ENCODE measurements around the gene SOS1. TPM values are rescaled to one million over a fixed set of nuclear protein-coding genes. Genes with fewer than 3 reads are reported as not detected.

Gene SOS1
- total and polyA plus RNA-seq, 2 donors (not counting 1 experiment from before 2014, with no cell fraction given): 18.2 to 58.1 TPM

GRCh38 chr2:38960609-38961320 lies 160.1 kb downstream of the SOS1 start:
- H3K27me3 Mint-ChIP-seq: peaks cover 31% of the 10 kb centered on the region
- H3K4me3 ChIP-seq (ENCODE audit: control extremely low read depth in 1 of 5, extremely low read depth in 1 of 5, insufficient read depth in 1 of 5, low read depth in 2 of 5, low read length in 4 of 5): peak overlapping the region in 3 of 5 experiments; percentile 31 to 48 (median 46)
- DNase-seq: no peak
- H4K20me1 ChIP-seq (ENCODE audit: control insufficient read depth, insufficient read depth, low read length, poor library complexity, severe bottlenecking): no peaks in the 10 kb centered on the region
- no peaks in the 10 kb centered on the region for H3K36me3 ChIP-seq (replicated peaks in 1 of 2; ENCODE audit: control extremely low read depth in 1 of 2, control insufficient read depth in 1 of 2, extremely low read depth in 1 of 2, insufficient read depth in 2 of 2, low read length in 1 of 2)
- peaks cover 0 to 6% (median 0%) of the 10 kb centered on the region in 3 donors for H3K9me3 ChIP-seq (ENCODE audit: control extremely low read depth in 1 of 3, control insufficient read depth in 2 of 3, insufficient read depth in 1 of 3, low read length in 2 of 3)
- WGBS (ENCODE audit: insufficient coverage): 70% methylated on average over 27 of the region's 34 CpGs
- no peak overlapping the region for H3K27ac ChIP-seq (ENCODE audit: low read length in 2 of 2)
- CTCF ChIA-PET: interaction anchor here (1.6 to 2.3 kb wide), 2 partner anchors 13 to 14 kb away, joined by 5 to 7 read pairs; no protein-coding TSS in a partner anchor
- peak overlapping the region; percentile 83 for H3K4me2 ChIP-seq (replicated peaks; ENCODE audit: low read depth, low read length, poor library complexity, severe bottlenecking)
- peak overlapping the region; percentile 39 for H3K9ac ChIP-seq (ENCODE audit: low read length)
- H3K27ac Mint-ChIP-seq: no peak overlapping the region
- no peak for TF ChIP-seq EZH2 (IDR thresholded peaks at IDR 0.05; ENCODE audit: borderline replicate concordance, insufficient read depth, low read depth, low read length, poor library complexity, severe bottlenecking)
- TF ChIP-seq CTCF (IDR thresholded peaks at IDR 0.05): no peak
- POLR2A ChIA-PET: no interaction called here
- peak overlapping the region; percentile 64 for H3K4me3 Mint-ChIP-seq
- H3K4me1 Mint-ChIP-seq: peaks cover 6% of the 10 kb centered on the region
- no peaks in the 10 kb centered on the region for H3K79me2 ChIP-seq (ENCODE audit: control insufficient read depth, insufficient read depth, low read length)
- intact Hi-C loops (cut with micrococcal nuclease): no loop called here
- peak; percentile 37 for ATAC-seq (ENCODE audit: low read depth)
- no peaks in the 10 kb centered on the region for H3K9me3 Mint-ChIP-seq (ENCODE audit: insufficient read depth)
- peaks cover 6 to 7% of the 10 kb centered on the region in 2 donors for H3K4me1 ChIP-seq (ENCODE audit: control insufficient read depth in 2 of 2, insufficient read depth in 2 of 2, low read length in 2 of 2)
- peak overlapping the region; percentile 51 for H2AFZ ChIP-seq (ENCODE audit: insufficient read depth, low read depth, low read length, poor library complexity, severe bottlenecking)
- peaks cover 0 to 30% (median 7%) of the 10 kb centered on the region in 4 experiments for H3K27me3 ChIP-seq (replicated peaks in 1 of 4; ENCODE audit: control extremely low read depth in 1 of 4, control insufficient read depth in 3 of 4, insufficient read depth in 4 of 4, low read length in 3 of 4)

Measured in B cell (primary cell).